Right atrium auricular region (tissue), 2 donors: Measurements from ENCODE around the gene KISS1R. TPM values are rescaled to one million over a fixed set of nuclear protein-coding genes. Genes with fewer than 3 reads are reported as not detected.

ENCODE experiments used
- DNase-seq: peaks from one replicate; pipeline ENCODE4 v3.0.0-alpha.2; 2019; ENCODE audit warnings: low spot score
- H3K27ac ChIP-seq, 2 donors: fragments of 200-600 bp; sonication (generic); 1 replicate in 1 of 2; 2 replicates in 1 of 2; pipeline ENCODE4 v1.5.1; 2016 to 2019
- H3K27me3 ChIP-seq, 2 donors: fragments of 200-600 bp; sonication (generic); one replicate each; pipeline versions ENCODE4 v1.5.1 to v1.6.0; 2017 to 2019
- H3K36me3 ChIP-seq: fragments of 200-600 bp; sonication (generic); one replicate; pipeline ENCODE4 v1.5.1; 2016
- H3K4me1 ChIP-seq, 2 donors: fragments of 200-600 bp; sonication (generic); one replicate each; pipeline versions ENCODE4 v1.5.1 to v1.6.0; 2017 to 2019
- H3K4me3 ChIP-seq, 2 donors: fragments of 200-600 bp; sonication (generic); 1 replicate in 1 of 2; 2 replicates in 1 of 2; pipeline ENCODE4 v1.5.1; 2017 to 2019; ENCODE audit warnings: mild to moderate bottlenecking in 1 of 2, moderate library complexity in 1 of 2
- H3K9me3 ChIP-seq, 2 donors: fragments of 200-600 bp; sonication (generic); one replicate each; pipeline ENCODE4 v1.5.1; 2019
- total RNA-seq, 2 donors: library from RNA; depleted of rRNA; stranded (reverse); fragments of >200 nt; gene quantifications; one replicate each; pipeline ENCODE4 v1.1.0, GENCODE V29; 2016
- TF ChIP-seq, protein P1 (sequence below), 2 donors: fragments of 200-600 bp; sonication (generic); IDR thresholded peaks; one replicate each; pipeline ENCODE4 v1.5.1; 2019; ENCODE audit warnings: antibody characterized with exemption in 2 of 2

Gene KISS1R
- total RNA-seq, 2 donors from 2014 or later, result not detected

- Histone ChIP-seq H3K36me3 (no peaks in the 10 kb centered on the region), H3K9me3 (no peaks in the 10 kb centered on the region), H3K27ac (peak overlapping the region in 1 of 2 donors; percentile 89), H3K4me1 (peaks cover 0 to 44% of the 10 kb centered on the region in 2 donors), H3K27me3 (peaks cover 6 to 13% of the 10 kb centered on the region in 2 donors), H3K4me3 (peak overlapping the region; percentile 76 to 94)
- no peak for DNase-seq
- TF ChIP-seq, protein P1, sequence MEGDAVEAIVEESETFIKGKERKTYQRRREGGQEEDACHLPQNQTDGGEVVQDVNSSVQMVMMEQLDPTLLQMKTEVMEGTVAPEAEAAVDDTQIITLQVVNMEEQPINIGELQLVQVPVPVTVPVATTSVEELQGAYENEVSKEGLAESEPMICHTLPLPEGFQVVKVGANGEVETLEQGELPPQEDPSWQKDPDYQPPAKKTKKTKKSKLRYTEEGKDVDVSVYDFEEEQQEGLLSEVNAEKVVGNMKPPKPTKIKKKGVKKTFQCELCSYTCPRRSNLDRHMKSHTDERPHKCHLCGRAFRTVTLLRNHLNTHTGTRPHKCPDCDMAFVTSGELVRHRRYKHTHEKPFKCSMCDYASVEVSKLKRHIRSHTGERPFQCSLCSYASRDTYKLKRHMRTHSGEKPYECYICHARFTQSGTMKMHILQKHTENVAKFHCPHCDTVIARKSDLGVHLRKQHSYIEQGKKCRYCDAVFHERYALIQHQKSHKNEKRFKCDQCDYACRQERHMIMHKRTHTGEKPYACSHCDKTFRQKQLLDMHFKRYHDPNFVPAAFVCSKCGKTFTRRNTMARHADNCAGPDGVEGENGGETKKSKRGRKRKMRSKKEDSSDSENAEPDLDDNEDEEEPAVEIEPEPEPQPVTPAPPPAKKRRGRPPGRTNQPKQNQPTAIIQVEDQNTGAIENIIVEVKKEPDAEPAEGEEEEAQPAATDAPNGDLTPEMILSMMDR (IDR thresholded peaks at IDR 0.05), result no peak
These were observed 7.5 kb downstream of the KISS1R start for GRCh38 chr19:924553-925086.

GRCh38 chr19:925087-925525, 8.0 kb downstream of the KISS1R start:
- Histone ChIP-seq H3K4me3 (peak overlapping the region; percentile 76 to 94), H3K9me3 (no peaks in the 10 kb centered on the region), H3K36me3 (no peaks in the 10 kb centered on the region), H3K27ac (peak overlapping the region; percentile 80 to 89), H3K27me3 (peaks cover 2 to 9% of the 10 kb centered on the region in 2 donors), H3K4me1 (peaks cover 0 to 39% of the 10 kb centered on the region in 2 donors)
- TF ChIP-seq, protein P1 (IDR thresholded peaks at IDR 0.05), result no peak
- no peak for DNase-seq

DNA sequence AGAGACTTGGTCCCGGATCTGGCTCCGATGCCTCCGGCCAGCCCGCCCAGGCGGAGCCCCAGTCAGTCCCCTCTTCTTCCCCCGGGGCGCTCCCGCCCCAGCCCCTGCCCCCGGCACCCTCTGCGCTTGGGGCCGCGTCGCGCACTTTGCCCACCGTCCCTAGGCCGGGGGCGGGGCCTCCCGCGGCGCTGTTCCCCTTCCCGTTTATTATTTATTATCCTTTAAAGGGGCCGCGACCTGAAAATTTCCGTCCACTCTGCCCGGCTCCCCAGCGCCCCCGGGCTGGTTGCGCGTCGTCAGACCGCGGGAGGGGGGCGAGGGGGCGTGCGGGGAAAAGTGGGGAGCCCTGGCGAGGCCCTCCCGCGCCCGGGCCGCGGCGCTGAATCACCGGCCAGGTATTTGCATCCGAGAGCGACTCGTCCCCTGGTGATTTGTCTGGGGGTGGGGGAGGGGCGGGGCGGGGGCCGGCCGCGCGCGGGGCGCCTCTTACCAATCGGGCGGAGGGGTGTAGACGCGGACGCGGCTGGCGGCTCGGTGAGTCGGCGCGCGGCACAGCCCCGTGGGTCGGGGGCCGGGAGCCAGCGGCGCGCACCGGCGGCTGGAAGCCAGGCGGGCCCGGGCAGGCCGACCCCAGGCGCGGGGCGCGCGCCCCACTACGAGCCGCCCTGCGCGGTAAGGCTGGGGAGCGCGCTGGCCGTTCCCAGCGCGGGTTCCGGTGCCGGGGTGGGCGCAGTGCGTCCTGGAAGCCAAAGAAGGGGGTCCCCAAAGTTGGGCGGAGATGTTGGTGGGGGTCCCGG, 8.6 kb downstream of the KISS1R start, which contains the start of gene ARID3A:
ARID3A (plus strand) TSS at position 510 of the 797 bp plus-strand sequence. CDS start 3,494 bp downstream, outside the sequence.
- peaks cover 0 to 33% of the 10 kb centered on the region in 2 donors for H3K4me1 ChIP-seq
- H3K9me3 ChIP-seq, result no peaks in the 10 kb centered on the region
- no peaks in the 10 kb centered on the region for H3K36me3 ChIP-seq
- peak; percentile 85 for DNase-seq
- H3K27ac ChIP-seq, result peak within 1 kb of the TSS; percentile 80 to 89
- peak within 1 kb of the TSS; percentile 76 to 94 for H3K4me3 ChIP-seq
- H3K27me3 ChIP-seq, result peaks cover 0 to 7% of the 10 kb centered on the region in 2 donors
- TF ChIP-seq, protein P1 (IDR thresholded peaks at IDR 0.05), result no peak

DNA sequence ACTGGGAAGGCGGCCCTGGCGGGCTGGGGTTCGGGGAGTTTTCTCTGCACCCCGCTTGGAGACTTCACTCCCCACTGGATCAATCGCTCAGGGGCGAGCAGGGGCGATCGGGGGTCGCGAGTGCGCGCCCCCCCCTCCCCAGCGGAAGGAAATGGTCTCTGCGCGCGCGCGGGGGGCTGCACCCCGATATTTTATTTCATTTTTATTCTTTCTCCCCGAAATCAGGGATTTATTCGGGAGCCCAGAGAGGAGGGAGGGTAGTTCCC, 9.1 kb downstream of the KISS1R start:
- H3K27ac ChIP-seq, result peak overlapping the region; percentile 80 to 89
- peaks cover 0 to 33% of the 10 kb centered on the region in 2 donors for H3K4me1 ChIP-seq
- TF ChIP-seq, protein P1 (IDR thresholded peaks at IDR 0.05), result no peak
- no peak for DNase-seq
- H3K27me3 ChIP-seq, result peaks cover 0 to 2% of the 10 kb centered on the region in 2 donors
- no peaks in the 10 kb centered on the region for H3K36me3 ChIP-seq
- peak overlapping the region; percentile 76 to 94 for H3K4me3 ChIP-seq
- H3K9me3 ChIP-seq, result no peaks in the 10 kb centered on the region

- H3K9me3 ChIP-seq, result no peaks in the 10 kb centered on the region
- H3K27me3 ChIP-seq, result no peaks in the 10 kb centered on the region
- H3K4me3 ChIP-seq, result peak overlapping the region; percentile 76 to 94
- TF ChIP-seq, protein P1 (IDR thresholded peaks at IDR 0.05), result no peak
- H3K27ac ChIP-seq, result peak overlapping the region; percentile 80 to 89
- peak; percentile 84 for DNase-seq
- no peaks in the 10 kb centered on the region for H3K36me3 ChIP-seq
- peaks cover 0 to 33% of the 10 kb centered on the region in 2 donors for H3K4me1 ChIP-seq
These were observed 9.6 kb downstream of the KISS1R start for GRCh38 chr19:926589-927350.
